ENCODE data around the gene EHHADH.

GRCh38 chr3:185145511-185145910 lies 108.3 kb downstream of the EHHADH start:
- TF ChIP-seq POLR2AphosphoS5 (IDR thresholded peaks at IDR 0.05; ENCODE audit: low read depth, low read length), result no peak
- no peak for TF ChIP-seq TAF1 (IDR thresholded peaks at IDR 0.05; ENCODE audit: low read depth, low read length)
- TF ChIP-seq POLR2A (IDR thresholded peaks at IDR 0.05; ENCODE audit: low read depth, low read length), result no peak
- no peak for TF ChIP-seq POU2F2 (IDR thresholded peaks at IDR 0.05; ENCODE audit: low read depth, low read length)
- TF ChIP-seq SPI1 (IDR thresholded peaks at IDR 0.05; ENCODE audit: low read depth, low read length), result no peak

All from GM12891 (cell line).